Lung (tissue), 12 donors: Measurements from ENCODE around the gene AQP6. TPM values are rescaled to one million over a fixed set of nuclear protein-coding genes. Genes with fewer than 3 reads are reported as not detected.

Source experiments
- ATAC-seq: fragments of 200-7000 bp; cut with Tn5 transposase; one replicate; pipeline ENCODE4 v1.9.1; 2020; ENCODE audit warnings: moderate number of reproducible peaks; ENCODE audit not compliant: insufficient read depth, low FRiP score
- DNase-seq, 3 donors: peaks; one replicate each; pipeline ENCODE4 v3.0.0-alpha.2; 2013 to 2017
- H3K27ac ChIP-seq, 2 donors: one replicate each; pipeline ENCODE4 v1.5.1; 2013; ENCODE audit warnings: mild to moderate bottlenecking in 2 of 2, moderate library complexity in 2 of 2, control low read depth in 1 of 2, inconsistent platforms in 1 of 2, low read depth in 1 of 2, low read length in 1 of 2
- H3K27me3 ChIP-seq, 3 donors: one replicate each; pipeline ENCODE4 v1.5.1; 2013; ENCODE audit warnings: low read length in 2 of 3; ENCODE audit not compliant: control insufficient read depth in 3 of 3, insufficient read depth in 3 of 3
- H3K36me3 ChIP-seq, 4 donors: one replicate each; pipeline ENCODE4 v1.5.1; 2013; ENCODE audit warnings: low read length in 4 of 4, mild to moderate bottlenecking in 1 of 4, moderate library complexity in 1 of 4; ENCODE audit not compliant: control insufficient read depth in 4 of 4, insufficient read depth in 4 of 4
- H3K4me1 ChIP-seq, 5 donors: one replicate each; pipeline ENCODE4 v1.5.1; 2013; ENCODE audit warnings: low read length in 5 of 5, mild to moderate bottlenecking in 2 of 5, moderate library complexity in 1 of 5; ENCODE audit not compliant: control insufficient read depth in 5 of 5, insufficient read depth in 5 of 5
- H3K4me3 ChIP-seq: one replicate; pipeline ENCODE4 v1.5.1; 2013; ENCODE audit warnings: mild to moderate bottlenecking, control low read depth, moderate library complexity
- H3K9ac ChIP-seq, 2 donors: one replicate each; pipeline ENCODE4 v1.5.1; 2013; ENCODE audit warnings: low read length in 2 of 2, control low read depth in 1 of 2; ENCODE audit not compliant: insufficient read depth in 1 of 2
- H3K9me3 ChIP-seq, 4 donors: one replicate each; pipeline ENCODE4 v1.5.1; 2013; ENCODE audit warnings: low read length in 3 of 4, mild to moderate bottlenecking in 1 of 4, moderate library complexity in 1 of 4; ENCODE audit not compliant: control insufficient read depth in 4 of 4, insufficient read depth in 3 of 4
- WGBS, 2 donors: extraction: QIAGEN DNeasy Blood & Tissue Kit; methylation state at CpG; one replicate each; pipeline ENCODE4 v1.1.7; 2013; 5-methylcytosine and 5-hydroxymethylcytosine counted together
- polyA plus RNA-seq, 2 donors: library from polyadenylated mRNA; stranded (reverse); fragments of 200-250 nt; gene quantifications; one replicate each; pipeline ENCODE4 v1.2.1, GENCODE V29; 2013
- total RNA-seq, 2 donors: library from RNA; depleted of rRNA in 1 of 2; stranded (reverse); fragments of >200 nt in 1 of 2; gene quantifications; one replicate each; pipeline ENCODE4 v1.2.1, GENCODE V29; 2014 to 2021
- TF ChIP-seq, protein P1 (sequence below): IDR thresholded peaks from 2 replicates; pipeline ENCODE4 v1.5.1; 2012; ENCODE audit warnings: mild to moderate bottlenecking; ENCODE audit errors: control extremely low read depth, extremely low read depth
- donor health status: control.
- donor health status: control.
- donor health status: Bipolar disorder and iron deficiency.
- donor health status: healthy.
- donor health status: DM: yes; HTN: yes; CAD: no.

The AQP6 gene
- total and polyA plus RNA-seq, 4 donors = 0.03 to 0.40 (median 0.19) TPM

- no peak overlapping the region for H3K27ac ChIP-seq
- H3K9me3 ChIP-seq = no peaks in the 10 kb centered on the region
- WGBS, 2 donors = 34 to 57% methylated on average over 4 of the region's 4 CpGs
- no peak overlapping the region for H3K9ac ChIP-seq
- no peaks in the 10 kb centered on the region for H3K27me3 ChIP-seq
- TF ChIP-seq, protein P1, sequence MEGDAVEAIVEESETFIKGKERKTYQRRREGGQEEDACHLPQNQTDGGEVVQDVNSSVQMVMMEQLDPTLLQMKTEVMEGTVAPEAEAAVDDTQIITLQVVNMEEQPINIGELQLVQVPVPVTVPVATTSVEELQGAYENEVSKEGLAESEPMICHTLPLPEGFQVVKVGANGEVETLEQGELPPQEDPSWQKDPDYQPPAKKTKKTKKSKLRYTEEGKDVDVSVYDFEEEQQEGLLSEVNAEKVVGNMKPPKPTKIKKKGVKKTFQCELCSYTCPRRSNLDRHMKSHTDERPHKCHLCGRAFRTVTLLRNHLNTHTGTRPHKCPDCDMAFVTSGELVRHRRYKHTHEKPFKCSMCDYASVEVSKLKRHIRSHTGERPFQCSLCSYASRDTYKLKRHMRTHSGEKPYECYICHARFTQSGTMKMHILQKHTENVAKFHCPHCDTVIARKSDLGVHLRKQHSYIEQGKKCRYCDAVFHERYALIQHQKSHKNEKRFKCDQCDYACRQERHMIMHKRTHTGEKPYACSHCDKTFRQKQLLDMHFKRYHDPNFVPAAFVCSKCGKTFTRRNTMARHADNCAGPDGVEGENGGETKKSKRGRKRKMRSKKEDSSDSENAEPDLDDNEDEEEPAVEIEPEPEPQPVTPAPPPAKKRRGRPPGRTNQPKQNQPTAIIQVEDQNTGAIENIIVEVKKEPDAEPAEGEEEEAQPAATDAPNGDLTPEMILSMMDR = no peak
- H3K4me1 ChIP-seq = no peaks in the 10 kb centered on the region
- no peak overlapping the region for H3K4me3 ChIP-seq
- peaks cover 0 to 27% (median 13%) of the 10 kb centered on the region in 4 donors for H3K36me3 ChIP-seq
- ATAC-seq (no peak), DNase-seq (no peak)
Measured at GRCh38 chr12:49990273-49990672, 17.5 kb downstream of the AQP6 start.

DNA sequence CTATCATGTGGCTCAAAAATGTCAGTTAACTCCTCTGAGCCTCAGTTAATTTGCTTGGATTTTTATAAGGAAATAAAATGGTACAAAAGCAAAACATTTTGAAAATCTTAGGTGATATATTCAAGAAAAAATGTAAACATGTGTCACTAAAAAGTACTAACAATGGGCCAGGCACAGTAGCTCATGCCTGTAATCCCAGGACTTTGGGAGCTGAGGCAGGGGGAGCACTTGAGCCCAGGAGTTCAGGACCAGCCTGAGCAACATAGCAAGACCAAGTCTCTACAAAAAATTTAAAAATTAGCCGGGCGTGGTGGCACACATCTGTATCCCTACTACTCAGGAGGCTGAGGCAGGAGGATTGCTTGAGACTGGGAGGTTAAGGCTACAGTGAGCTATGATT is 25.7 kb downstream of the AQP6 start:
- H3K36me3 ChIP-seq = peaks cover 0 to 16% (median 9%) of the 10 kb centered on the region in 4 donors

GRCh38 chr12:50003595-50003994 is 30.8 kb downstream of the AQP6 start:
- WGBS, 2 donors = 75 to 86% methylated on average over 2 of the region's 2 CpGs
- H3K36me3 ChIP-seq = peaks cover 0 to 19% (median 8%) of the 10 kb centered on the region in 4 donors
- no peak for ATAC-seq

More for the DNA sequence above, 25.7 kb downstream of the AQP6 start:
- Histone ChIP-seq H3K27me3 (no peaks in the 10 kb centered on the region), H3K27ac (no peak overlapping the region), H3K4me3 (no peak overlapping the region), H3K9ac (no peak overlapping the region), H3K9me3 (no peaks in the 10 kb centered on the region), H3K4me1 (peaks cover 0 to 4% (median 0%) of the 10 kb centered on the region in 5 donors)
- WGBS, 2 donors = 93 to 98% methylated on average over 2 of the region's 2 CpGs
- ATAC-seq (no peak), DNase-seq (no peak)
- TF ChIP-seq, protein P1 = no peak

More at GRCh38 chr12:50003595-50003994, 30.8 kb downstream of the AQP6 start:
- TF ChIP-seq, protein P1 = no peak
- Histone ChIP-seq H3K9me3 (no peaks in the 10 kb centered on the region), H3K9ac (peak overlapping the region in 1 of 2 donors; percentile 1), H3K4me3 (no peak overlapping the region), H3K4me1 (peaks cover 0 to 8% (median 0%) of the 10 kb centered on the region in 5 donors), H3K27ac (no peak overlapping the region), H3K27me3 (no peaks in the 10 kb centered on the region)
- DNase-seq = peak in 2 of 3 donors; percentile 31 to 41
